SKM-1 treated with dmso at 0.1 percent for 144 hours (cell line): Measurements from ENCODE around the gene C1orf21.
"Not testable (repeated sequence)": the region's sequence is repeated elsewhere in the genome, so short reads cannot be mapped to it uniquely, and the experiment has no call there.

ENCODE experiments used
- DNase-seq: peaks from one replicate; lab custom pipeline; 2025; ENCODE audit not compliant: unreplicated experiment; lab: John Stamatoyannopoulos, UW

The C1orf21 gene

GRCh38 chr1:184386312-184387068, at the start of gene C1orf21:
TSS of gene C1orf21 (plus strand) at chr1:184387029. CDS start at chr1:184477510, 90,481 bp downstream.
- peak; percentile 95 for DNase-seq

GRCh38 chr1:184337865-184338264, 49.0 kb upstream of the C1orf21 start:
- not testable (repeated sequence) for DNase-seq

- DNase-seq = no peak
Measured at GRCh38 chr1:184340984-184341383, 45.8 kb upstream of the C1orf21 start.

- no peak for DNase-seq
Measured at GRCh38 chr1:184350573-184350972, 36.3 kb upstream of the C1orf21 start.

GRCh38 chr1:184351416-184351975, 35.3 kb upstream of the C1orf21 start:
- DNase-seq = no peak

- no peak for DNase-seq
Measured at GRCh38 chr1:184352776-184353175, 34.1 kb upstream of the C1orf21 start.

- no peak for DNase-seq
Measured at GRCh38 chr1:184354719-184355118, 32.1 kb upstream of the C1orf21 start.

GRCh38 chr1:184356891-184357290, 29.9 kb upstream of the C1orf21 start:
- no peak for DNase-seq

- DNase-seq = no peak
Measured at GRCh38 chr1:184358256-184358655, 28.6 kb upstream of the C1orf21 start.

- no peak for DNase-seq
Measured at GRCh38 chr1:184359909-184360308, 26.9 kb upstream of the C1orf21 start.

- no peak for DNase-seq
Measured at GRCh38 chr1:184362876-184363275, 24.0 kb upstream of the C1orf21 start.

GRCh38 chr1:184365699-184366098, 21.1 kb upstream of the C1orf21 start:
- DNase-seq = no peak

- DNase-seq = no peak
Measured at GRCh38 chr1:184366997-184367396, 19.8 kb upstream of the C1orf21 start.

GRCh38 chr1:184367427-184368038, 19.3 kb upstream of the C1orf21 start:
- DNase-seq = no peak

GRCh38 chr1:184368354-184368753, 18.5 kb upstream of the C1orf21 start:
- DNase-seq = no peak

GRCh38 chr1:184370850-184371249, 16.0 kb upstream of the C1orf21 start:
- no peak for DNase-seq

- no peak for DNase-seq
Measured at GRCh38 chr1:184373155-184373554, 13.7 kb upstream of the C1orf21 start.

GRCh38 chr1:184376369-184376768, 10.5 kb upstream of the C1orf21 start:
- DNase-seq = no peak

GRCh38 chr1:184379111-184379752, 7.6 kb upstream of the C1orf21 start:
- DNase-seq = no peak

GRCh38 chr1:184380468-184380867, 6.4 kb upstream of the C1orf21 start:
- DNase-seq = no peak

- DNase-seq = no peak
Measured at GRCh38 chr1:184383772-184384323, 3.0 kb upstream of the C1orf21 start.
